Cardiac septum (tissue), 1 donor: ENCODE results near the gene PHACTR1. TPM values are rescaled to one million over a fixed set of nuclear protein-coding genes. Genes with fewer than 3 reads are reported as not detected.

ENCODE experiments used
- DNase-seq: peaks from one replicate; pipeline ENCODE4 v3.0.0-alpha.2; 2020; ENCODE audit warnings: low spot score
- intact Hi-C: fragments of 100-400 bp; cut with DNase I; formaldehyde crosslinking; loops from one replicate; pipeline ENCODE4 v1.14.0; 2022
- total RNA-seq: library from RNA; stranded (reverse); fragmentation: NEBNext Ultra II Directional; extraction: Animal tissue kit (Norgen Biotek cat#: 25700); gene quantifications from one replicate; pipeline ENCODE4 v1.2.1, GENCODE V29; 2021
- donor health status: DM: no; HTN: no; CAD: no.

Gene PHACTR1
- total RNA-seq, 1 donor from 2014 or later: 26.2 TPM

- DNase-seq: no peak
- intact Hi-C loops: no loop called here
Measured at GRCh38 chr6:13032566-13032965, 316.0 kb downstream of the PHACTR1 start.

DNA sequence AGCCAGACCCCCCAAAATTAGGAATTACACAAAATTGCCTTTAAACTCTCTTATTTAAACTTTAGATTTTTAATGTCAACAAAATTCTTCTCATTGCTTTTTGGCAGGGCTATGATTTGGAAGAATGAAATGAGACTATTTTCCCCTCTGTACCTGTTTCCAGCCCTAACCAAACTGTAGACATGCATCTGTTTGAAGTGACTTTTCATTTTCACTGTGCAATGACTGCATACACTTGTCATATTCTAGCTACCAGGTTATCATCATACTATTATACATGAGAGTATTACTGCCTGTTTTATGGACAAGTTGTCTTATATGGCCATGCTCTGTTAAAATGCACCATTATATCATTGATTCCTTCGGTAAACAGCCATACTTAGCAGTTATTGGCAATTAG lies 316.6 kb downstream of the PHACTR1 start:
- no peak for DNase-seq
- intact Hi-C loops: no loop called here

DNA sequence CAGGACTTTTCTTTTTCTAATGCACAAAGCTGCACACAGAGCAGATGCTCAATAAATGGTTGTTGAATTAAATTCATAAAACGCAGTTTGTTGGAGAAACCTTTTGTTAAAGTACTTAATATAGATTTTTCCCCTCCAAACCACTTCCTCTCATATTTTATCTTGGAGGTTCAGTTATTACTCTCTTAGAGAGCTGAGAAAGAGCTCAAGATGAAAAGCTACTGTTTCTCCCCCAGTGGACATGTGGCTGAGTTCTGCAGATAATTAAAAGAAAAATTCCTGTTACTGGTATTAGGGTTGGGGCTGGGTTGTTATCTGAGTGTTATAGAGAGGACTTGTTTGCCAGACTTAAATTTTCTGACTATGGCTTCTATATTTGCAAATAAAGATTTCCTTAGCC lies 317.7 kb downstream of the PHACTR1 start:
- no peak for DNase-seq
- intact Hi-C loops: no loop called here

DNA sequence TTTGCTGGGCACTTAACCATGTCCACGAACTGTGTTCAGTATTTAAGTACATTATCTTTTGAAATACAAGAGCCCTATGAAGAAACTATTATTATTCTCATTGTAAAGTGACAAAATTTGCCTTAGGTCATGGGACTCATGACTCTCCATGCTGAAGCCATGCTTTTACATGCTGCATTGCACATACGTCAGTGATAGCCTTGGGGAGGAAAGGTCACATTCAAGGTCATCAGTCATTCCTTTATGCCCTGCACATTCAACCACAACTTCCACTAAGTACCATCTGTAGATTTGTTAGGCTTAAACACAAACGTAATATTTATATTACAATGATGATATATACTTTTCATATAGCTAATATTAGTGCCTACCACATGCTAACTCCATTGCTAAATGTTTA lies 319.0 kb downstream of the PHACTR1 start:
- DNase-seq: no peak
- intact Hi-C loops: no loop called here

DNA sequence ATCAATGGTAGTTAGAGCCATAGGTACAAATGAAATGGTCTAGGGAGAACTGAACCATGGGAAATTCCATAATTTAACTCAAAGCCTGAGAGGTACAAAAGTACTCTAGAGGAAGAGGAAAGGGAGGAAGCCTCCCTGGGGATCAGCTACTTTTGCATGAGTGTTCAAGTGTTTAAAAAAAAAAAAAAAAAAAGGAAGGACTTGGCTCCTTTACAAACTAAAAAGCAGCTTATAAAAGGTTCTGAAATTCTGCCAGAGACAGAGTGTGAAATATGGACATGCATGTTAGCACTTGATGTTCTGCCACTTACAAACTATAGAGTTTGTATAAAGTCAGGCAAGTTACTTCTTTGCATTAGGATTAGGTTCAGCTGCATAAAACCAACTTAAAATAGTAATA lies 321.7 kb downstream of the PHACTR1 start:
- intact Hi-C loops: no loop called here
- DNase-seq: no peak

DNA sequence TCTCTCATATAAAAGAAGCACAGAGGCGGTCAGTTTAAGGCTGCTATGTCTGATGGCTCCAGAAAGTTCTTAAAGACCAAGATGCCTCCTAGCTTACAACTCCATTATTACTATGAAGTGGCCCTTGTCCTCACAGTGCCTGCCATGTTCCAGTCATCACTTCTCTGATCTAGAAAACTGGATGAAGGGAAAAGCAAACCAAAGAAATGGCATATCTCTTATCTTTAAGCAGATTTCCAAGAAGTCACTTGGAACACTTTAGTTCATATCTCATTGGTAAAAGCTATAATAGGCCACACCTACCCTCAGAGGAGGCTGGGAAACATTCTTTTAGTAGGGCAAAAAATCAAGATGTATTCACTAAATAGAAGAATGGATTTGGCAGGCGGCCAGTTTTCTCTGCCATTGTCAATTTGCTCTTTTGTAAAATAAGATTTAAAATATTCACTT lies 322.2 kb downstream of the PHACTR1 start:
- intact Hi-C loops: no loop called here
- no peak for DNase-seq

DNA sequence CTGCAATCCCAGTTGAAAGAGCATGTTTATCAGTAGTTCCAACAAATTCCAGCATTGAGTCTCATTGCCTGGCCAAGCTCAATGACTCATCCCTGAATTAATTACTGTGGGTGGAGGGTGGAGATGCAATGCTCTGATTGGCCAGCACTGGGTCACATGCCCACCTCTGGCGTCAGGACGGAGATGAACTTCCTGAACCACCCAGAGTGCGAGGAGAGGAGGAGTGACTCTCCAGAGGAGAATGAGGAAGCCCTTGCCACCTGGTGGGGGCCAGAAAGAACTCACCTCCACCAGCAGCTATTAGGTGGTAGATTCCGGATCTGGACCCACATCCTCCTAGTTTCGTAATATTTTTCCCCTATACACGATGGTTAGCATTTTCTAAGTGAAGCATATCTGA lies 327.8 kb downstream of the PHACTR1 start:
- intact Hi-C loops: no loop called here
- no peak for DNase-seq

- intact Hi-C loops: no loop called here
- DNase-seq: no peak
Measured at GRCh38 chr6:13044896-13045295, 328.3 kb downstream of the PHACTR1 start.

- intact Hi-C loops: no loop called here
- no peak for DNase-seq
Measured at GRCh38 chr6:13045676-13046075, 329.1 kb downstream of the PHACTR1 start.

- no peak for DNase-seq
- intact Hi-C loops: no loop called here
Measured at GRCh38 chr6:13046084-13046483, 329.5 kb downstream of the PHACTR1 start.

DNA sequence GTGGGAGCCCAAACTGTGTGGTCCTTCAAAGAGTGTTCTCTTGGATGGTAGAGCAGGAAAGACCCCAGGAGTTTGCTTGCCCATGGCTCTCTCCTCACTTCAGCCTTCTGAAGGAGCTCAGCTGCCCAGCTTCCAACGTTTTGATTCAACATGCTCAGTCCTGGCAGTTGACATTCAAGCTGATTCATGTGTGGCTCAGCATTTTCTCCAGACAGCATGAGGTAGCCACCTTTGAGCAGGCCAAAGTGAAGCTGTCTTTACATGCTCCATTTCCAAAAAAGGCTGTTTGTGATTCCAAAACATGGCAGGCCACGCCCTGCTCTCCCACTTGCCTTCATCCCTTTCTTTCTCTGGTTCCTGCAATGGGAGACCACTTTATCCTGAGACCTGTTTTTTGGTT lies 331.5 kb downstream of the PHACTR1 start:
- DNase-seq: no peak
- intact Hi-C loops: no loop called here

DNA sequence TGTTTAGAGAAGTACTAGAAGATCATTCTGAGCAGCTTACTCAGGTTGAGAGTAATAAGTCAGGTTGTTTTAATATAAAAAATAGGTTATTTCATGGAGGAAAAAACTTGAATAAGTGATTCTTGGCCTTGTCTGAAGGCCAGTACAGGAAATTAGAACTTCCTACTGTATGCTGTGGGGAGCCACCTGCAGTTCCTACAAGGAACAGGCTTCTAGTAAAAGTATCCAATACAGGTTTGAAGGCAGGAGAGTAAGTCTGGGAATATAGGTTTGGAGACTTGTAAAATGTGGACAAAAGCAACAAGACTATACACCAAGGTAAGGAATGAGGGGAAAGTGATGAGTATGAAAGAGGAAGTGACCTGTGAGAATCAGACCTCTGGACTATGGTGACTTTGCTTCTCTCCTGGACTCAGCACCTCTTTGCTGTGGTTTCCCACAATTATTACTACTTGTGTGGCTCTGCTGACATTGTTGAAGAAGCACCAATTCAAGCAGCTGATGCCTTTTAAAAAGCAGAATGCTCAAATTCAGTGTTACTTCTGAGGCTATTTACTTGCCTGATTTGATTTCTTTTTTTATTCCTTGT lies 333.2 kb downstream of the PHACTR1 start:
- DNase-seq: no peak
- intact Hi-C loops: no loop called here

DNA sequence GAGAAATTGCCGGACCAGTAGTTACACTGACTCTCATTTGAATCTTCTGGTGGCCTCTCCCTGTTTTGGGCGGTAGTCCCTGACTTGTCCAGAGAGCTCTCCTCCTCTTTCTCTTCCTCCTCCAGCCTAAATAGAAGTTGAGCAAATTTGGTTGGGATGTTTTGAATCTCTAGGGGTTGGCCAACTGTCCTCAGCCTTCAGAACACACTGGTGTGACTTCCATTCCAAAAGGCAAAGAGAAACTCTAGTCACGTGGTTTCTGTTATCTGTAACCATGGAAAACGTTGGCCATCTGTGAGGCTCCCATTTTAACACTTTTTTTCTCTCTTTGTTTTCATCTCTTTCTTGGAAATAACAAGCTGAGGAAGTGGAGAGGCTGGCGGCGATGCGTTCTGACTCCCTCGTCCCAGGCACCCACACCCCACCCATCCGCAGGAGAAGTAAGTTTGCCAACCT lies 336.5 kb downstream of the PHACTR1 start:
- DNase-seq: no peak
- intact Hi-C loops: no loop called here

DNA sequence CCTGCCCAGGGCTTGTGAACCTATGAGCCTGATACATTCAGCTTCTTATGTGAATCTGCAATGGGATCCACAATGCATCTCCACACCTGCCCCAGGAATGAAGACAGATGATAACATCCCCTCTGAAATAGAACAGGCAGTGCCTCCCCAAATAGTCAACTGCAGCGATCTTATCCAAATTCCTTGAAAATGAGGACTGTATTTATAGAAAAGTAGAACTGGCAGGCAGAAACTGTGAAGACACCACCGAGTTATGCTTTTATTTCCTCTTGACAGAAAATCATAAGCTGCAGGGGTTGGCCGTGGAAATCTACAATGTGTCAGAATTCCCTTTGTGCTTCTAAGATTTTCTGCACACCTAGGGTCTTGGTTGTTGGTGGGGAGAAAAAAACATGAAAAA lies 341.5 kb downstream of the PHACTR1 start:
- DNase-seq: no peak
- intact Hi-C loops: no loop called here

- intact Hi-C loops: no loop called here
- no peak for DNase-seq
Measured at GRCh38 chr6:13059026-13059425, 342.5 kb downstream of the PHACTR1 start.

GRCh38 chr6:13063300-13063918 lies 346.8 kb downstream of the PHACTR1 start:
- no peak for DNase-seq
- intact Hi-C loops: no loop called here

- no peak for DNase-seq
- intact Hi-C loops: no loop called here
Measured at GRCh38 chr6:13065581-13065980, 349.0 kb downstream of the PHACTR1 start.

DNA sequence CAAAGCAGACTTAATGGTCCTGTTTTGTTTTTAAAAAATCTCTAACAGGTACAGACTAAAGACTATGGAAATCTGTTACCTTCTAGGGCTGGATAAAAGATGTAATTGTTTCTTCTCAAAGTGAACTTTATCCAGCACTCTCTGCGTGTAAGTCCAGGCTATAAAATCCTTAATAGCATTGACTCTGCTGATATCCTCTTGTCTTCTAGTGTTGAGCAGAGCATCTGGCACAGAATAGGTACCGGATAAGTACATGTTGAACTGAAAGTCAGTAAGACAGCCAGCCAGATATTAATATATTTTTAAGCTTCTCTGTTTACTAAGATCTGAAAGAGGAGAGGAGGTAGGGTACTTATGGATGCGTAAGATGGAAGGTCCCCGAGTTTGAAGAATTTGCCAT lies 349.5 kb downstream of the PHACTR1 start:
- intact Hi-C loops: no loop called here
- DNase-seq: no peak

DNA sequence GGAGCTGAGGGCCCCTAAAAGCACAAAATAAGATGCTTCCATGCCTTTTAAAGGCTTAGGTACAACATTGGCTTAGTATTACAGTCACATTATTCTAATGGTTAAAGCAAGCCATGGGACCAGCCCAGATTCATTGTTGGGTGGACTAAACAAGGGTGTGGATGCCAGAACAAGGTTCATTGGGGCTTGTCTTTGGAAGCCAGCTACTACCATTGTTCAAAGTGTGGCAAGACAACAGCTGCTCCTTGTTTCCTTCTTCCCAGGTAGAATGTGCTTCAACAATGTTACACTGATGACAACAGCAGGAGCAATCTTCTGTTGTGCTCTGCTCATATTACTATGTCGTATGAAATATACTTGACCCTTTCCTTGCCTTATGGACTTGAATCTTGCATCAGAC lies 350.3 kb downstream of the PHACTR1 start:
- no peak for DNase-seq
- intact Hi-C loops: no loop called here

GRCh38 chr6:13068586-13069210 lies 352.1 kb downstream of the PHACTR1 start:
- intact Hi-C loops: no loop called here
- no peak for DNase-seq
